GM12873 (cell line): ENCODE measurements around the gene BRIP1.

Experiments
- TF ChIP-seq, protein P1 (sequence below): IDR thresholded peaks from 2 replicates; pipeline ENCODE4 v1.5.1; 2012; ENCODE audit warnings: low read depth, mild to moderate bottlenecking, moderate library complexity, low read length, control low read depth; ENCODE audit not compliant: insufficient read depth; ENCODE audit errors: missing control alignments

BRIP1 gene

DNA sequence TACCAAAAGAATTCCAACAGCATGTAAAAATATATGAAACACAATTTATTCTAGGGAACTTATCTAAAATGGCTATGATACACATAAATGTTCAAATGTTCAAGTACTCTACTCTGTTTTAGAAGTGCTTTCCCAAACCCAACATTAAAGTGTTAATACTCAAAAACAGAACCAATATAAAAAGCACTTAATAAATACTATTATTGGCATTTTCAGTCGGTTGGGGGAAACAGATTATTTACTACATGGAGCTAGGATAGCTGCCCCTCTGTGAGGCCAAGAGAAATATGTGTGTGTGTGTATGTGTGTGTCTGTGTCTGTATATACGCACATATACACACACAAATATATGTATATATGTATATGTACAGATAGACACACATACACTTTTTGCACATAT lies 32.1 kb upstream of the BRIP1 start:
- TF ChIP-seq, protein P1, sequence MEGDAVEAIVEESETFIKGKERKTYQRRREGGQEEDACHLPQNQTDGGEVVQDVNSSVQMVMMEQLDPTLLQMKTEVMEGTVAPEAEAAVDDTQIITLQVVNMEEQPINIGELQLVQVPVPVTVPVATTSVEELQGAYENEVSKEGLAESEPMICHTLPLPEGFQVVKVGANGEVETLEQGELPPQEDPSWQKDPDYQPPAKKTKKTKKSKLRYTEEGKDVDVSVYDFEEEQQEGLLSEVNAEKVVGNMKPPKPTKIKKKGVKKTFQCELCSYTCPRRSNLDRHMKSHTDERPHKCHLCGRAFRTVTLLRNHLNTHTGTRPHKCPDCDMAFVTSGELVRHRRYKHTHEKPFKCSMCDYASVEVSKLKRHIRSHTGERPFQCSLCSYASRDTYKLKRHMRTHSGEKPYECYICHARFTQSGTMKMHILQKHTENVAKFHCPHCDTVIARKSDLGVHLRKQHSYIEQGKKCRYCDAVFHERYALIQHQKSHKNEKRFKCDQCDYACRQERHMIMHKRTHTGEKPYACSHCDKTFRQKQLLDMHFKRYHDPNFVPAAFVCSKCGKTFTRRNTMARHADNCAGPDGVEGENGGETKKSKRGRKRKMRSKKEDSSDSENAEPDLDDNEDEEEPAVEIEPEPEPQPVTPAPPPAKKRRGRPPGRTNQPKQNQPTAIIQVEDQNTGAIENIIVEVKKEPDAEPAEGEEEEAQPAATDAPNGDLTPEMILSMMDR, result no peak

DNA sequence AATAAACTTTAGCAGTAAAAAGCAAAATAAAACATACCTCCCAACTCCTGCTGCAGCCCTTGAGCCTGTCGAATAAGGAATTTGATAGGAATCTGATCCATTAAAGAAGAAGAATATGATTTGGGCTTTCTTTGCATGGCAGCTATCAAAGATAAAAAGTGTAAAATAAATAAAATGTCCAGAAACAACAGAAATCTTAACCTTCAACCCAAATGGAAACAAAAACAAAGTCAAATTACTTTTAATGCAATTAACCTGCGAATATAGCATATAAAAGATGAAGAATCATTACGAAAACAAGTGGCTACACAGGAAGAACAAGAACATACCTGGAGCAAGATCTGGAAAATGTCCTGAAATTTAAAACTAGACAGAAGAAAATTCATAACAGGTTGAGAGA lies 21.5 kb upstream of the BRIP1 start:
- TF ChIP-seq, protein P1, result no peak

DNA sequence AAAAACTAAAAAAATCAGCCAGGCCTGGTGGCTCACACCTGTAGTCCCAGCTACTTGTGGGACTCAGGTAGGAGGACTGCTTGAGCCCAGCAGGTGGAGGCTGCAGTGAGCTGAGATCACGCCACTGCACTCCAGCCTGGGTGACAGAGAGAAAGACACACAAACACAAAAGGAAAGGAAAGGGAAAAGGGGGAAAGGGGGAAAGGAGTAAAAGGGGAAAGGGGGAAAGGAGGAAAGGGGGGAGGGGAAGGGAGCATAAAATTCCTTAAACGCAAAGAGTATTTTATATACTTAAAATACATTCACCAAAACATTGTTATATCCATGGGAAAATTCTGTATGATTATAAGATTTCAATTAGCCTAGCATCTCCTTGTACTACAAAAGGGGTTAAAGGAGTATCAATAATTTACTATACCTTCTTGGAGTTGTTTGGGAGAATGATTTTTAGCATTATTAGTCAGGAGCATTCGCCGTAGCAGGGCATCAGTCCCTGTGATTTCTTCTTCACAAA lies 17.3 kb upstream of the BRIP1 start:
- TF ChIP-seq, protein P1, result no peak

DNA sequence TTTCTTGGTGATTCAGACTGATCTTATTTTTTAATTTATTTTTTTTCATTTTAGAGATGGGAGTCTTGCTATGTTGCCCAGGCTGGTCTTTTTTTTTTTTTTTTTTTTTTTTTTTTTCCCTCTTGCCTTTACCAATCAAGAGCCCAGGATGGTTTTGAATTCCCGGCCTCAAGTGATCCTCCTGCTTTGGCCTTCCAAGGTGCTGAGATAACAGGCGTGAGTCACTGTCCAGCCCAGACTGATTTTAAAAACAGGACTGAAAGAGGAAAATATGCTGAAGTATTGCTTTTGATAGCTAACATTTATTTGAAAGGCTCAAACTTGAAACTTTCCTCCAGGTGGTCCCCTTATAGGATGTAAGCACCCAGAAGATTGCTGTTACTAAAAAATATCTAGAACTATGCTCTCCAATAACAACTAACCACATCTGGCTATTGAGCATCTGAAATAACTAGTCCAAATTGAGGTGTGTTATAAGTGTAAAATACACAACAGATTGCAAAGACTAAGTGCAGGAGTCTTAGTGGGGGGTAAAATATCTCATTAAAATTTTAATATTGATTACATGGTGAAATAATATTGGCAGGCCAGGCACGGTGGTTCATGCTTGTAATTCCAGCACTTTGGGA lies 15.8 kb upstream of the BRIP1 start:
- TF ChIP-seq, protein P1, result no peak

DNA sequence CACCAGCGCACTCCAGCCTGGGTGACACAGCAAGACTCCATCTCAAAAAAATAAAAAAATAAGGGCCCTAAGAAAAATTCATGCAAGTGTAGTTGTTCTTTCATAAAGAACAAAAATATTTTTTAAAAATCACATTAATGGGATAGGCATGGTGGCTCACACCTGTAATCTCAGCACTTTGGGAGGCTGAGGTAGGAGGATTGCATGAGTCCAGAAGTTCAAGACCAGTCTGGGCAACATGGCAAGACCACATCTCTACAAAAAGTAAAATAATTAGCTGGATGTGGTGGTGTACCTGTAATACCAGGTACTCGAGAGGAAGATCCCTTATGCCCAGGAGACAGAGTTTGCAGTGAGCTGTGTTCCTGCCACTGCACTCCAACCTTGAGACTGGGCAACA lies 15.2 kb upstream of the BRIP1 start:
- TF ChIP-seq, protein P1, result no peak

DNA sequence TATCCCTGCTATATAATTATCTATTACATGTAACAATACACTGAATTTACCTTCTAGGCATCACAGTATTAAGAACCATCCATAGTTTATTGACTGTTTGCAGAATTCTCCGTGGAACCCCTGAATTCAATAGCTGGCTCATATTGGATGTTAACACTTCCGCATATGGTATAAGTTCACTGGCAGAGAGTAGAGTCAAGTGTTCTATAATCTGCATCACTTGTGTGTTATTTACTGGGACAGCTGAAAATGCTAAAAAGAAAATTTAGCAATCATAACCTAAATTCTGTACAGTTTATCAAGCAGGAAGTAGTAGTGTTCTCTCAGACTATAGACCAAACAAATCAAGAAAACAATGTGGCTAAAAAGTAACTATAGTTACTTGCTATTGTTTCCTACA lies 14.5 kb upstream of the BRIP1 start:
- TF ChIP-seq, protein P1, result no peak

DNA sequence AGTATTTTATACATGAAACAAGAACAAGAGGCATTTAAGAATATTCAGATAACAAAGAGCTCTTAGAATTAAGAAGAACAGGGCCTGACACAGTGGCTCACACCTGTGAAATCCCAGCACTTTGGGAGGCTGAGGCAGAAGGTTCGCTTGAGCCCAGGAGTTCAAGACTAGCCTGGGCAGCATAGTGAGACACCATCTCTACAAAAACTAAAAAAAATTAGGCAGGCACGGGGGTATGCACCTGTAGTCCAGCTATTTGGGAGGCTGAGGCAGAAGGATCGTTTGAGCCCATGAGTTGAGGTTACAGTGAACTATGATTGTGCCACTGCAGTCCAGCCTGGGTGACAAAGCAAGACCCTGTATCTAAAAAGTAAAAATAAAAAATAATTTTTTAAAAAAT lies 12.5 kb upstream of the BRIP1 start:
- TF ChIP-seq, protein P1, result no peak

DNA sequence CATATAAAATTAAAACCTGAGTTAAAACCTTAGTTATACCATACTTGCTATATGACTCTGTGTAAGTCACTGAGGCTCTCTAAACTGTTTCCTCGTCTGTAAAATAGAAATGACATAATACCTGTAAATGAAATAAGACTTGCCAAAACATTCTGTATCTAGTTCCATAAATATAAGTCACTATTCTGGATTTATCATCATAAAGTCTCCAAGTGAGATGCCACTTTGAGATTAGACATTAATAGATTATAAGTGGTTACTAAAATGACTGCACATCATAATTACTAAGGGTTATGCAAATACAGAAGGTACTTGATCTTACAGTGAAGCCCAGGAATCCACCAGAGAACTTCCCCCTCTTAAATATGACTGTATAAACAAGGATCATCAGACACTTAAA lies 12.0 kb upstream of the BRIP1 start:
- TF ChIP-seq, protein P1, result no peak
